Mesenchymal stem cell (in vitro differentiated cells and primary cell): ENCODE measurements around the gene MZT2B.
"Not testable (repeated sequence)": the region's sequence is repeated elsewhere in the genome, so short reads cannot be mapped to it uniquely, and the experiment has no call there.

ENCODE experiments used
- DNase-seq: peaks from one replicate; pipeline ENCODE4 v3.0.0-alpha.2; 2013
- H2AFZ ChIP-seq: one replicate; pipeline ENCODE4 v1.6.1; 2013; ENCODE audit warnings: low read depth, mild to moderate bottlenecking, control low read depth, inconsistent platforms, low read length, moderate library complexity
- H2AK5ac ChIP-seq: 2 replicates; pipeline ENCODE4 v1.6.1; 2013; ENCODE audit warnings: low read length, moderate library complexity, mild to moderate bottlenecking, inconsistent platforms; ENCODE audit not compliant: severe bottlenecking
- H2BK120ac ChIP-seq: one replicate; pipeline ENCODE4 v1.6.1; 2013; ENCODE audit warnings: low read depth, mild to moderate bottlenecking, inconsistent platforms, low read length, moderate library complexity
- H2BK12ac ChIP-seq, 2 experiments: one replicate each; pipeline ENCODE4 v1.6.1; 2013; ENCODE audit warnings: inconsistent platforms in 2 of 2, low read length in 2 of 2, mild to moderate bottlenecking in 2 of 2, moderate library complexity in 2 of 2, control low read depth in 1 of 2
- H2BK15ac ChIP-seq: one replicate; pipeline ENCODE4 v1.6.1; 2013; ENCODE audit warnings: mild to moderate bottlenecking, low read depth, inconsistent platforms; ENCODE audit not compliant: poor library complexity, severe bottlenecking
- H2BK5ac ChIP-seq: 2 replicates; pipeline ENCODE4 v1.6.1; 2013; ENCODE audit warnings: low read depth, mild to moderate bottlenecking, low read length, control low read depth, inconsistent platforms; ENCODE audit not compliant: poor library complexity, severe bottlenecking
- H3K14ac ChIP-seq, 2 experiments: one replicate each; pipeline ENCODE4 v1.6.1; 2013; ENCODE audit warnings: inconsistent platforms in 2 of 2, low read length in 2 of 2, control low read depth in 1 of 2, mild to moderate bottlenecking in 1 of 2, moderate library complexity in 1 of 2
- H3K18ac ChIP-seq, 2 experiments: one replicate each; pipeline ENCODE4 v1.6.1; 2013; ENCODE audit warnings: inconsistent platforms in 2 of 2, low read length in 2 of 2, control low read depth in 1 of 2, low read depth in 1 of 2, mild to moderate bottlenecking in 1 of 2
- H3K23ac ChIP-seq, 2 experiments: one replicate each; pipeline ENCODE4 v1.6.1; 2013; ENCODE audit warnings: inconsistent platforms in 2 of 2, low read length in 2 of 2, mild to moderate bottlenecking in 2 of 2, moderate library complexity in 2 of 2, control low read depth in 1 of 2
- H3K27ac ChIP-seq: 2 replicates; pipeline ENCODE4 v1.5.1; 2013; ENCODE audit warnings: mild to moderate bottlenecking, moderate library complexity, low read length, control low read depth, inconsistent platforms; ENCODE audit not compliant: poor library complexity, severe bottlenecking
- H3K27me3 ChIP-seq, 2 experiments: 2 replicates each; pipeline versions ENCODE4 v1.6.1 to v1.7.0; 2013; ENCODE audit warnings: low read length in 2 of 2, mild to moderate bottlenecking in 2 of 2, moderate library complexity in 2 of 2, control low read depth in 1 of 2, inconsistent platforms in 1 of 2; ENCODE audit not compliant: control insufficient read depth in 1 of 2, insufficient read depth in 1 of 2
- H3K36me3 ChIP-seq, 2 experiments: 2 replicates each; pipeline versions ENCODE4 v1.6.1 to v1.7.0; 2013; ENCODE audit warnings: low read length in 2 of 2, control low read depth in 1 of 2, inconsistent platforms in 1 of 2, low read depth in 1 of 2, mild to moderate bottlenecking in 1 of 2; ENCODE audit not compliant: insufficient read depth in 2 of 2, control insufficient read depth in 1 of 2
- H3K4ac ChIP-seq, 2 experiments: one replicate each; pipeline ENCODE4 v1.6.1; 2013; ENCODE audit warnings: inconsistent platforms in 2 of 2, low read length in 2 of 2, mild to moderate bottlenecking in 2 of 2, moderate library complexity in 2 of 2, control low read depth in 1 of 2, low read depth in 1 of 2
- H3K4me1 ChIP-seq: 2 replicates; pipeline ENCODE4 v1.6.1; 2013; ENCODE audit warnings: low read depth, low read length, control low read depth; ENCODE audit not compliant: control insufficient read depth, insufficient read depth
- H3K4me2 ChIP-seq: 2 replicates; pipeline ENCODE4 v1.6.1; 2013; ENCODE audit warnings: low read length, mild to moderate bottlenecking, inconsistent platforms; ENCODE audit not compliant: poor library complexity, severe bottlenecking
- H3K4me3 ChIP-seq, 2 experiments: 2 replicates each; pipeline versions ENCODE4 v1.5.1 to v1.7.0; 2013; ENCODE audit warnings: low read length in 2 of 2, mild to moderate bottlenecking in 2 of 2, control low read depth in 1 of 2, low read depth in 1 of 2; ENCODE audit not compliant: insufficient read depth in 1 of 2
- H3K79me1 ChIP-seq: replicated peaks from 2 replicates; pipeline ENCODE4 v1.6.1; 2013; ENCODE audit warnings: mild to moderate bottlenecking, control low read depth, low read length, inconsistent platforms; ENCODE audit not compliant: poor library complexity, severe bottlenecking
- H3K9ac ChIP-seq: 2 replicates; pipeline ENCODE4 v1.7.0; 2013; ENCODE audit warnings: mild to moderate bottlenecking, low read length, moderate library complexity
- H3K9me3 ChIP-seq: 2 replicates; pipeline ENCODE4 v1.7.0; 2013; ENCODE audit warnings: mild to moderate bottlenecking, low read length; ENCODE audit not compliant: control insufficient read depth
- H4K8ac ChIP-seq: one replicate; pipeline ENCODE4 v1.6.1; 2013; ENCODE audit warnings: inconsistent platforms, mild to moderate bottlenecking, low read length, moderate library complexity
- H4K91ac ChIP-seq: one replicate; pipeline ENCODE4 v1.6.1; 2013; ENCODE audit warnings: mild to moderate bottlenecking, low read length, inconsistent platforms
- WGBS: methylation state at CpG from one replicate; pipeline ENCODE4 v1.1.7; 2013; ENCODE audit warnings: mixed read lengths; 5-methylcytosine and 5-hydroxymethylcytosine counted together

The MZT2B gene

DNA sequence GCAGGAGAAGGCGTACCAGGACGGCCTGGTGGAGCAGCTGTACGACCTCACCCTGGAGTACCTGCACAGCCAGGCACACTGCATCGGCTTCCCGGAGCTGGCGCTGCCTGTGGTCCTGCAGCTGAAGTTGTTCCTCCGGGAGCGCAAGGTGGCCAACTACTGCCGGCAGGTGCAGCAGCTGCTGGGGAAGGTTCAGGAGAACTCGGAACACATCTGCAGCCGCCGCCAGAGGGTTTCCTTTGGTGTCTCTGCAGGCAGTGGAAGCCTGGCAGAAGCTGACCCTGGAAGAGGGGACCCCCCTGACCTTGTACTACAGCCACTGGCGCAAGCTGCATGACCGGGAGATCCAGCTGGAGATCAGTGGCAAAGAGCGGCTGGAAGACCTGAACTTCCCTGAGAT is 48.8 kb downstream of the MZT2B start:
- not testable (repeated sequence) for H2BK12ac ChIP-seq, H2AK5ac ChIP-seq, H3K9ac ChIP-seq, H2BK15ac ChIP-seq, H4K8ac ChIP-seq, H3K27me3 ChIP-seq, H3K14ac ChIP-seq, H3K4me3 ChIP-seq, H3K36me3 ChIP-seq, H4K91ac ChIP-seq, H3K27ac ChIP-seq, H3K4ac ChIP-seq, H3K18ac ChIP-seq, H3K4me1 ChIP-seq, H2BK120ac ChIP-seq, DNase-seq, H3K23ac ChIP-seq, H3K79me1 ChIP-seq, H2AFZ ChIP-seq, H2BK5ac ChIP-seq, H3K4me2 ChIP-seq, H3K9me3 ChIP-seq
- WGBS = 95% methylated on average over 15 of the region's 15 CpGs

DNA sequence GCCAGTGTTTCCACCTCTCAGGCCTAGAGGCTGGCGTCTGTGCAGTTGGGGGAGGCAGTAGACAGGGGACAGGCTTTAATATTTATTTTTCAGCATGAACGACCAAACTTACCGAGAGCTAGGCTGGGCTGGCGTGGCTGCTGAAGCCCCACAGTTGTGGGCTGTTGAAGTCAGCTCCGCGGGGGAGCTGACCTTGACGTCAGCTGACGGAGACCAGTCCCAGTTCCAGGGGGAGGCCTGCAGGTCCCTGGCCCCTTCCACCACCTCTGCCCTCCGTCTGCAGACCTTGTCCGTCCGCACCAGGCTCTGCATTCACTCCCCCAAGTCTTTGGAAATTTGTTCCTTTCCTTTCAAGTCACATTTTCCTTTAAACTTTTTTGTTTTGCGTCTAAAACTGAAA is 49.6 kb downstream of the MZT2B start:
- Histone ChIP-seq H3K18ac (no peak overlapping the region), H2BK15ac (no peak overlapping the region), H3K4me2 (no peak overlapping the region), H2BK5ac (no peak overlapping the region), H3K79me1 (no peaks in the 10 kb centered on the region), H3K9ac (no peak overlapping the region), H3K9me3 (no peaks in the 10 kb centered on the region), H3K27ac (no peak overlapping the region), H3K27me3 (peaks cover 0 to 3% of the 10 kb centered on the region in 2 experiments), H3K36me3 (no peaks in the 10 kb centered on the region), H3K23ac (peak overlapping the region in 1 of 2 experiments; percentile 72), H4K8ac (no peak overlapping the region), H3K14ac (no peak overlapping the region), H3K4ac (no peak overlapping the region), H2BK12ac (no peak overlapping the region), H3K4me1 (no peaks in the 10 kb centered on the region), H2BK120ac (no peak overlapping the region), H3K4me3 (no peak overlapping the region), H4K91ac (no peak overlapping the region), H2AK5ac (no peak overlapping the region), H2AFZ (no peak overlapping the region)
- 74% methylated on average over 11 of the region's 12 CpGs for WGBS
- no peak for DNase-seq

DNA sequence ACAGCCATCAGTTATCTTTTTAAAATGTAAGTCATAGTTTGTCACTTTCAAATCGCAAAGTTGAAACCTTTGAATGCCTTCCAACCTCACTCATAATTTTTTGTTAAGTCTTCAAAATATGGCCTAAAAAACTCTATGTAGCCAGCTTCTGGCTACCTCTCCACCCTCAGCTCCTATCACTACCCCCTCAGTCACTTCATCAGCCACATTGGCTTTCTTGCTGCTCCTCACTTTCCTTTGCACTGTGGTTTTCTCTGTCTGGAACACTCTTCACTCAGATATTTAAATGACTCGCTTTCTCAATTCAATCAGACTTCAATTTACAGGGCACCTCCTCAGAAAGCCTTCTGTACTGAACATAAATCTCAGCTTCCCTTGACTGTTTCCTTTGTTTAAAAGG is 51.0 kb downstream of the MZT2B start:
- H3K18ac ChIP-seq, H3K4me1 ChIP-seq, H2BK120ac ChIP-seq, H3K9ac ChIP-seq, H3K36me3 ChIP-seq, H3K4me3 ChIP-seq, H3K27ac ChIP-seq, H3K4me2 ChIP-seq, H3K27me3 ChIP-seq, H3K4ac ChIP-seq, H3K14ac ChIP-seq, H2AFZ ChIP-seq, H2BK12ac ChIP-seq, H3K23ac ChIP-seq, H3K9me3 ChIP-seq, H2BK5ac ChIP-seq, DNase-seq, H2AK5ac ChIP-seq, H3K79me1 ChIP-seq, H4K91ac ChIP-seq, H2BK15ac ChIP-seq, H4K8ac ChIP-seq: not testable (repeated sequence)
- 90% methylated on average over 2 of the region's 2 CpGs for WGBS

GRCh38 chr2:130239581-130239980 is 57.5 kb downstream of the MZT2B start:
- not testable (repeated sequence) for H3K23ac ChIP-seq, H3K27me3 ChIP-seq, H2BK120ac ChIP-seq, H3K9me3 ChIP-seq, H2AFZ ChIP-seq, H2BK15ac ChIP-seq, H2BK5ac ChIP-seq, DNase-seq, H3K4me1 ChIP-seq, H3K27ac ChIP-seq, H2AK5ac ChIP-seq, H3K36me3 ChIP-seq, H3K79me1 ChIP-seq, H3K4me2 ChIP-seq, H3K4me3 ChIP-seq, H3K4ac ChIP-seq, H3K18ac ChIP-seq, H2BK12ac ChIP-seq, H3K14ac ChIP-seq, H4K8ac ChIP-seq, H4K91ac ChIP-seq, H3K9ac ChIP-seq
- 91% methylated on average over 6 of the region's 6 CpGs for WGBS
